Gastroesophageal sphincter (tissue), 4 donors: Measurements from ENCODE around the gene NRXN2. TPM values are rescaled to one million over a fixed set of nuclear protein-coding genes. Genes with fewer than 3 reads are reported as not detected.

Experiments
- ATAC-seq: fragments of 150-250 bp; one replicate; pipeline ENCODE4 v1.9.1; 2016; ENCODE audit warnings: mild to moderate bottlenecking, moderate library complexity
- H3K27ac ChIP-seq, 4 donors: fragments of 200-600 bp; sonication (generic) in 3 of 4; 1 replicate in 3 of 4; 2 replicates in 1 of 4; pipeline ENCODE4 v1.5.1; 2016 to 2019
- H3K27me3 ChIP-seq: fragments of 200-600 bp; sonication (generic); one replicate; pipeline ENCODE4 v1.5.1; 2019
- H3K36me3 ChIP-seq, 2 donors: fragments of 200-600 bp; sonication (generic); one replicate each; pipeline ENCODE4 v1.5.1; 2019; ENCODE audit warnings: control low read depth in 1 of 2
- H3K4me1 ChIP-seq, 3 donors: fragments of 200-600 bp; sonication (generic); 1 replicate in 2 of 3; 2 replicates in 1 of 3; pipeline ENCODE4 v1.5.1; 2016 to 2019; ENCODE audit warnings: control low read depth in 2 of 3
- H3K4me3 ChIP-seq, 2 donors: fragments of 200-600 bp; sonication (generic); one replicate each; pipeline ENCODE4 v1.5.1; 2019; ENCODE audit warnings: mild to moderate bottlenecking in 1 of 2, moderate library complexity in 1 of 2
- H3K9me3 ChIP-seq, 3 donors: fragments of 200-600 bp; sonication (generic); one replicate each; pipeline ENCODE4 v1.5.1; 2017 to 2019; ENCODE audit warnings: control low read depth in 2 of 3
- CTCF ChIP-seq, 4 experiments: fragments of 200-600 bp in 2 of 4; fragments of 450-650 bp in 2 of 4; sonication (generic) in 1 of 4; IDR thresholded peaks; one replicate each; pipeline ENCODE4 v1.5.1; 2017 to 2019; ENCODE audit warnings: antibody characterized with exemption in 4 of 4, mild to moderate bottlenecking in 2 of 4, moderate library complexity in 2 of 4
- EP300 ChIP-seq: sonication (generic); formaldehyde crosslinking; IDR thresholded peaks from one replicate; pipeline ENCODE4 v1.6.1; 2017; ENCODE audit warnings: antibody characterized with exemption, mild to moderate bottlenecking
- POLR2A ChIP-seq, 2 donors: fragments of 450-650 bp; IDR thresholded peaks; one replicate each; pipeline ENCODE4 v1.6.1; 2017; ENCODE audit warnings: antibody characterized with exemption in 2 of 2, mild to moderate bottlenecking in 2 of 2, moderate library complexity in 1 of 2
- POLR2AphosphoS5 ChIP-seq: sonication (generic); formaldehyde crosslinking; IDR thresholded peaks from one replicate; pipeline ENCODE4 v1.6.1; 2017; ENCODE audit warnings: antibody characterized with exemption
- WGBS, 2 donors: methylation state at CpG; one replicate each; pipeline ENCODE4 v1.1.5; 2018; ENCODE audit warnings: low coverage in 1 of 2; 5-methylcytosine and 5-hydroxymethylcytosine counted together
- total RNA-seq, 4 donors: library from RNA; depleted of rRNA; stranded (reverse); fragments of >200 nt; gene quantifications; one replicate each; pipeline ENCODE4 v1.1.0, GENCODE V29; 2016

NRXN2 gene
- total RNA-seq, 4 donors from 2014 or later: 3.4 to 25.4 (median 5.0) TPM

GRCh38 chr11:64721359-64721699 lies 1.7 kb downstream of the NRXN2 start:
- ATAC-seq: no peak
- H3K4me3 ChIP-seq: no peak overlapping the region
- H3K9me3 ChIP-seq: no peaks in the 10 kb centered on the region
- no CpG with 5 or more reads among the region's 3 CpGs for WGBS, 2 donors
- TF ChIP-seq POLR2A (IDR thresholded peaks at IDR 0.05) (no peak), EP300 (no peak), CTCF (IDR thresholded peaks at IDR 0.05) (no peak), POLR2AphosphoS5 (no peak)
- no peak overlapping the region for H3K27ac ChIP-seq
- peaks cover 0 to 2% of the 10 kb centered on the region in 2 donors for H3K36me3 ChIP-seq
- peaks cover 0 to 8% (median 4%) of the 10 kb centered on the region in 3 donors for H3K4me1 ChIP-seq
- peaks cover 67% of the 10 kb centered on the region for H3K27me3 ChIP-seq

- Histone ChIP-seq H3K36me3 (no peaks in the 10 kb centered on the region), H3K27me3 (peaks cover 72% of the 10 kb centered on the region), H3K9me3 (no peaks in the 10 kb centered on the region), H3K4me1 (peaks cover 0 to 8% (median 4%) of the 10 kb centered on the region in 3 donors), H3K27ac (no peak overlapping the region), H3K4me3 (no peak overlapping the region)
- TF ChIP-seq POLR2A (IDR thresholded peaks at IDR 0.05) (no peak), EP300 (no peak), POLR2AphosphoS5 (no peak), CTCF (IDR thresholded peaks at IDR 0.05) (no peak)
- no peak for ATAC-seq
- 62 to 71% methylated on average over 3 to 7 of the region's 12 CpGs for WGBS, 2 donors
Measured at GRCh38 chr11:64720640-64721358, 2.2 kb downstream of the NRXN2 start.

GRCh38 chr11:64720167-64720566 lies 2.8 kb downstream of the NRXN2 start:
- H3K27me3 ChIP-seq: peaks cover 79% of the 10 kb centered on the region
- WGBS, 2 donors: 64 to 67% methylated on average over 3 to 5 of the region's 9 CpGs
- ATAC-seq: no peak

GRCh38 chr11:64719406-64719805 lies 3.6 kb downstream of the NRXN2 start:
- no peak overlapping the region for H3K27ac ChIP-seq
- H3K4me3 ChIP-seq: no peak overlapping the region
- H3K27me3 ChIP-seq: peaks cover 86% of the 10 kb centered on the region
- H3K36me3 ChIP-seq: no peaks in the 10 kb centered on the region
- 87 to 88% methylated on average over 4 of the region's 10 CpGs for WGBS, 2 donors
- H3K4me1 ChIP-seq: peaks cover 0 to 8% (median 4%) of the 10 kb centered on the region in 3 donors
- no peaks in the 10 kb centered on the region for H3K9me3 ChIP-seq
- no peak for ATAC-seq
- no peak for TF ChIP-seq POLR2AphosphoS5
- TF ChIP-seq EP300: no peak
- TF ChIP-seq CTCF (IDR thresholded peaks at IDR 0.05): no peak
- TF ChIP-seq POLR2A (IDR thresholded peaks at IDR 0.05): no peak

More at GRCh38 chr11:64720167-64720566, 2.8 kb downstream of the NRXN2 start:
- TF ChIP-seq POLR2AphosphoS5 (no peak), POLR2A (IDR thresholded peaks at IDR 0.05) (no peak), CTCF (IDR thresholded peaks at IDR 0.05) (no peak), EP300 (no peak)
- Histone ChIP-seq H3K9me3 (no peaks in the 10 kb centered on the region), H3K4me1 (peaks cover 0 to 8% (median 4%) of the 10 kb centered on the region in 3 donors), H3K4me3 (no peak overlapping the region), H3K36me3 (no peaks in the 10 kb centered on the region), H3K27ac (no peak overlapping the region)

- Histone ChIP-seq H3K4me1 (peaks cover 0 to 7% (median 4%) of the 10 kb centered on the region in 3 donors), H3K27ac (no peak overlapping the region), H3K36me3 (no peaks in the 10 kb centered on the region), H3K9me3 (no peaks in the 10 kb centered on the region), H3K27me3 (peaks cover 93% of the 10 kb centered on the region), H3K4me3 (no peak overlapping the region)
- TF ChIP-seq POLR2AphosphoS5 (no peak), EP300 (no peak), CTCF (IDR thresholded peaks at IDR 0.05) (no peak), POLR2A (IDR thresholded peaks at IDR 0.05) (no peak)
- ATAC-seq: no peak
- 59 to 100% methylated on average over 1 to 4 of the region's 4 CpGs for WGBS, 2 donors
Measured at GRCh38 chr11:64718780-64719124, 4.2 kb downstream of the NRXN2 start.
